ENCODE measurements around the gene DYNC2H1.

GRCh38 chr11:103378931-103379330, 269.7 kb downstream of the DYNC2H1 start:
- TF ChIP-seq CTCF (conservative IDR thresholded peaks at IDR 0.05; ENCODE audit: low read depth, low read length), result no peak
- TF ChIP-seq EZH2 (IDR thresholded peaks at IDR 0.05; ENCODE audit: borderline replicate concordance, low read depth, low read length, poor library complexity, severe bottlenecking), result no peak

All from A673 (cell line).